ENCODE measurements around the gene PROZ. TPM values are rescaled to one million over a fixed set of nuclear protein-coding genes. Genes with fewer than 3 reads are reported as not detected.
A peak's percentile ranks its signal among the peaks of the same experiment; 100 is the strongest.

The PROZ gene
- total and polyA plus RNA-seq, 9 of the 15 experiments (the other 6 are each of a cell fraction or from before 2014, with no cell fraction given), result not detected

DNA sequence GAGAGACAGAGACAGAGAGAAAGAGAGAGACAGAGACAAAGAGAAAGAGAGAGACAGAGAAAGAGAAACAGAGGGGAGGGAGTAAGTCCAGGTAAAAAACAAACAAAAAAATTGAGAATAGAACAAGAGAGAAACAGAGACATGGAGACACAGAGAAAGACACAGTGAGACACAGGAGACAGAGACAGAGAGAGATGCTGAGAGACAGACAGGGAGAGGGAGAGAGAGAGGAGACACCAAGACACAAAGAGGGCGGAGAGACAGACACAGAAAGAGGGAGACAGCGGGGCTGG lies 5.8 kb upstream of the PROZ start:
- in situ Hi-C loops (cut with MboI), result no loop called here

More for the DNA sequence above, 5.8 kb upstream of the PROZ start:
- H3K36me3 ChIP-seq (ENCODE audit: control insufficient read depth, insufficient read depth, low read length), result no peaks in the 10 kb centered on the region
- peak overlapping the region; percentile 66 for H2AFZ ChIP-seq (ENCODE audit: low read depth, low read length)
- H3K4me2 ChIP-seq (ENCODE audit: insufficient read depth, low read length), result no peak overlapping the region
- TF ChIP-seq, protein P1, sequence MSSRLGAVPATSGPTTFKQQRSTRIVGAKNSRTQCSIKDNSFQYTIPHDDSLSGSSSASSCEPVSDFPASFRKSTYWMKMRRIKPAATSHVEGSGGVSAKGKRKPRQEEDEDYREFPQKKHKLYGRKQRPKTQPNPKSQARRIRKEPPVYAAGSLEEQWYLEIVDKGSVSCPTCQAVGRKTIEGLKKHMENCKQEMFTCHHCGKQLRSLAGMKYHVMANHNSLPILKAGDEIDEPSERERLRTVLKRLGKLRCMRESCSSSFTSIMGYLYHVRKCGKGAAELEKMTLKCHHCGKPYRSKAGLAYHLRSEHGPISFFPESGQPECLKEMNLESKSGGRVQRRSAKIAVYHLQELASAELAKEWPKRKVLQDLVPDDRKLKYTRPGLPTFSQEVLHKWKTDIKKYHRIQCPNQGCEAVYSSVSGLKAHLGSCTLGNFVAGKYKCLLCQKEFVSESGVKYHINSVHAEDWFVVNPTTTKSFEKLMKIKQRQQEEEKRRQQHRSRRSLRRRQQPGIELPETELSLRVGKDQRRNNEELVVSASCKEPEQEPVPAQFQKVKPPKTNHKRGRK (tag; IDR thresholded peaks at IDR 0.05), result 0 out of 2 replicates have a peak, but pooled peaks have one; percentile 43
- no peak for TF ChIP-seq RFX5 (IDR thresholded peaks at IDR 0.05; ENCODE audit: low read depth, low read length)
- peaks cover 0 to 9% of the 10 kb centered on the region in 2 experiments; a peak in 2 of 5 replicates for H3K27me3 ChIP-seq (ENCODE audit: control insufficient read depth in 2 of 2, insufficient read depth in 2 of 2, low read length in 2 of 2)
- no peaks in the 10 kb centered on the region for H3K79me2 ChIP-seq (ENCODE audit: control insufficient read depth, insufficient read depth, low read length)
- WGBS (ENCODE audit: insufficient coverage, low coverage, missing lambda C conversion rate), result 86% methylated on average over 1 of the region's 2 CpGs
- no peaks in the 10 kb centered on the region for H4K20me1 ChIP-seq (replicated peaks; ENCODE audit: control insufficient read depth, insufficient read depth, low read length)
- peaks cover 19 to 25% of the 10 kb centered on the region in 2 experiments; a peak in 4 of 5 replicates for H3K4me1 ChIP-seq (replicated peaks in 1 of 2; ENCODE audit: control insufficient read depth in 2 of 2, insufficient read depth in 2 of 2, low read length in 2 of 2)
- DNase-seq (ENCODE audit: extremely low read depth in 1 of 4, low spot score in 3 of 4), result no peak
- H3K9me1 ChIP-seq (ENCODE audit: control insufficient read depth, insufficient read depth, low read length), result no peaks in the 10 kb centered on the region
- ChIA-PET CTCF (ENCODE audit: low intra/inter-chr PET ratio) (no interaction called here), POLR2A (no interaction called here)
- no peak overlapping the region for H3K4me3 ChIP-seq
- no peak overlapping the region for H3K27ac ChIP-seq (ENCODE audit: extremely low read depth, low read depth, low read length)
- FAIRE-seq, result no peak
- ATAC-seq, result no peak
- no TSS peak for BruUV-seq (replicated peaks)
- H3K9ac ChIP-seq (ENCODE audit: insufficient read depth in 1 of 2, low read depth in 2 of 2, low read length in 2 of 2), result no peak overlapping the region
- intact Hi-C loops (cut with micrococcal nuclease), result no loop called here
- H3K9me3 ChIP-seq (replicated peaks; ENCODE audit: control insufficient read depth, insufficient read depth, low read depth, low read length), result no peaks in the 10 kb centered on the region; the same call in 1 of the 2 replicates

Data from K562 (cell line).